GM23338 (cell line): ENCODE measurements around the gene MTHFD1. TPM values are rescaled to one million over a fixed set of nuclear protein-coding genes. Genes with fewer than 3 reads are reported as not detected.

Experiments
- ATAC-seq: fragments of 200-7000 bp; cut with Tn5 transposase; 3 replicates; pipeline ENCODE4 v1.9.1; 2020
- DNase-seq: peaks from one replicate; pipeline ENCODE4 v3.0.0-alpha.2; 2015; ENCODE audit warnings: low spot score
- H2AFZ ChIP-seq: fragments of 200-600 bp; sonication (generic); 2 replicates; pipeline ENCODE4 v1.8.0; 2016; ENCODE audit warnings: antibody characterized with exemption, mild to moderate bottlenecking, moderate library complexity
- H3F3A ChIP-seq: fragments of 200-600 bp; sonication (generic); replicated peaks from 2 replicates; pipeline ENCODE4 v1.8.0; 2017; ENCODE audit warnings: antibody characterized with exemption, mixed run types, low read depth
- H3K27ac ChIP-seq: fragments of 200-600 bp; sonication (generic); 2 replicates; pipeline ENCODE4 v1.6.1; 2016; ENCODE audit warnings: low read depth
- H3K27me3 ChIP-seq: fragments of 200-600 bp; sonication (generic); 2 replicates; pipeline ENCODE4 v1.8.0; 2016; ENCODE audit warnings: mild to moderate bottlenecking, mixed run types, moderate library complexity; ENCODE audit not compliant: insufficient read depth
- H3K36me3 ChIP-seq: fragments of 200-600 bp; sonication (generic); 2 replicates; pipeline ENCODE4 v1.8.0; 2016; ENCODE audit warnings: mild to moderate bottlenecking; ENCODE audit not compliant: insufficient read depth
- H3K4me1 ChIP-seq: fragments of 200-600 bp; sonication (generic); 2 replicates; pipeline ENCODE4 v1.8.0; 2016; ENCODE audit warnings: mild to moderate bottlenecking, moderate library complexity; ENCODE audit not compliant: insufficient read depth
- H3K4me2 ChIP-seq: fragments of 200-600 bp; sonication (generic); 2 replicates; pipeline ENCODE4 v1.7.1; 2017; ENCODE audit warnings: mixed run types
- H3K4me3 ChIP-seq: fragments of 200-600 bp; sonication (generic); 2 replicates; pipeline ENCODE4 v1.6.1; 2016; ENCODE audit warnings: mixed run types
- H3K79me2 ChIP-seq: fragments of 200-600 bp; sonication (generic); replicated peaks from 2 replicates; pipeline ENCODE4 v1.8.0; 2017; ENCODE audit warnings: mild to moderate bottlenecking; ENCODE audit not compliant: insufficient read depth
- H3K9me2 ChIP-seq: fragments of 200-600 bp; sonication (generic); 2 replicates; pipeline ENCODE4 v1.8.0; 2017; ENCODE audit not compliant: insufficient read depth
- H4K20me1 ChIP-seq: fragments of 200-600 bp; sonication (generic); replicated peaks from 2 replicates; pipeline ENCODE4 v1.8.0; 2017; ENCODE audit warnings: mild to moderate bottlenecking; ENCODE audit not compliant: insufficient read depth
- H3K27ac Mint-ChIP-seq: 2 replicates; pipeline ENCODE4 v1.8.0; 2020; ENCODE audit warnings: inconsistent platforms, mild to moderate bottlenecking, moderate library complexity, mixed read lengths
- H3K27me3 Mint-ChIP-seq: 3 replicates; pipeline ENCODE4 v1.8.0; 2022; ENCODE audit warnings: low read depth, mild to moderate bottlenecking, moderate library complexity, mixed read lengths, inconsistent platforms; ENCODE audit not compliant: insufficient read depth, poor library complexity
- H3K36me3 Mint-ChIP-seq: 3 replicates; pipeline ENCODE4 v1.8.0; 2021; ENCODE audit warnings: low read depth, mild to moderate bottlenecking, inconsistent platforms, moderate library complexity, mixed read lengths
- H3K4me1 Mint-ChIP-seq: 3 replicates; pipeline ENCODE4 v1.8.0; 2020; ENCODE audit warnings: mild to moderate bottlenecking, inconsistent platforms, mixed read lengths
- H3K4me3 Mint-ChIP-seq: 3 replicates; pipeline ENCODE4 v1.8.0; 2021; ENCODE audit warnings: moderate library complexity, mild to moderate bottlenecking, inconsistent platforms, mixed read lengths
- H3K9me3 Mint-ChIP-seq: 3 replicates; pipeline ENCODE4 v1.8.0; 2020; ENCODE audit warnings: moderate library complexity, mild to moderate bottlenecking, inconsistent platforms, mixed read lengths
- EZH2 ChIP-seq: fragments of 200-600 bp; sonication (generic); IDR thresholded peaks from one replicate; pipeline ENCODE4 v1.8.0; 2017; ENCODE audit warnings: antibody characterized with exemption, mild to moderate bottlenecking, low read depth; ENCODE audit not compliant: unreplicated experiment
- EZH2phosphoT487 ChIP-seq: fragments of 200-600 bp; sonication (generic); IDR thresholded peaks from one replicate; pipeline ENCODE4 v1.8.1; 2018; ENCODE audit warnings: antibody characterized with exemption; ENCODE audit not compliant: unreplicated experiment
- JUNB ChIP-seq: IDR thresholded peaks from one replicate; pipeline ENCODE4 v1.6.1; 2016; ENCODE audit warnings: antibody characterized with exemption; ENCODE audit not compliant: unreplicated experiment
- NANOG ChIP-seq: IDR thresholded peaks from 2 replicates; pipeline ENCODE4 v1.6.1; 2016; ENCODE audit warnings: antibody characterized with exemption, borderline replicate concordance
- POLR2AphosphoS5 ChIP-seq: IDR thresholded peaks from 2 replicates; pipeline ENCODE4 v1.6.1; 2016; ENCODE audit warnings: antibody characterized with exemption, low read depth
- ZNF114 ChIP-seq: fragments of 250-450 bp; sonication (Bioruptor Pico); IDR thresholded peaks from 2 replicates; pipeline ENCODE4 v1.5.0; 2020; ENCODE audit warnings: mild to moderate bottlenecking, moderate library complexity
- polyA plus RNA-seq: library from polyadenylated mRNA; unstranded; fragments of >200 nt; fragmentation: Nextera tagmentation; extraction: Ambion mirVana; gene quantifications from 2 replicates; pipeline ENCODE4 v1.2.1, GENCODE V29; 2016
- total RNA-seq: library from RNA; depleted of rRNA; stranded (reverse); fragments of >200 nt; shearing (Covaris generic); gene quantifications from 2 replicates; pipeline ENCODE4 v1.2.3, GENCODE V29; 2014
- TF ChIP-seq, protein P1 (sequence below): fragments of 250-450 bp; sonication (Bioruptor Pico); IDR thresholded peaks from 2 replicates; pipeline ENCODE4 v1.5.0; 2020; ENCODE audit warnings: mild to moderate bottlenecking, moderate library complexity
- TF ChIP-seq, protein P2 (sequence below): IDR thresholded peaks from 2 replicates; pipeline ENCODE4 v1.6.1; 2016; ENCODE audit warnings: antibody characterized with exemption
- TF ChIP-seq, protein P3 (sequence below): IDR thresholded peaks from one replicate; pipeline ENCODE4 v1.6.1; 2018; ENCODE audit warnings: antibody characterized with exemption; ENCODE audit not compliant: unreplicated experiment

MTHFD1 gene
- total and polyA plus RNA-seq, 2 experiments from 2014 or later = 219 to 237 TPM

DNA sequence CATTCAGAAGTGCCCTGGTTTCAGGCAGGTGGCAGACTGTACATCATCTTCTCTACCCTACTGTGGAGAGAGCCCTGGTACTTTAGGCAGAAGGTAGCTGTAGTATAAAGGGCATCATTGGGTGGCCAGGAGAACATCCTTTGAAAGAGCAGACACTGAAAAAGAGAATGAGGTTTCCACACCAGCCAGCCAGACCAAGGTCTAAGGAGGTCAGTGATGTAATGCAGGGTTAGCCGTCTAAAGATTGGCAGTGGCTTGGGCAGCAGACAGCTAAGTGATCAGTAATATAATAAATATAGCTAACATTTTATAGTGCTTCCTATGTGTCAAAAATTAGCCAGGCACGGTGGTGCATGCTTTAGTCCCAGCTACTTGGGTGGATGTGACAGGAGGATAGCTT, 103.5 kb downstream of the MTHFD1 start:
- H3K4me1 Mint-ChIP-seq = no peaks in the 10 kb centered on the region
- TF ChIP-seq ZNF114 (no peak), NANOG (no peak), JUNB (no peak), POLR2AphosphoS5 (no peak), EZH2 (no peak), EZH2phosphoT487 (no peak)
- TF ChIP-seq, protein P1, sequence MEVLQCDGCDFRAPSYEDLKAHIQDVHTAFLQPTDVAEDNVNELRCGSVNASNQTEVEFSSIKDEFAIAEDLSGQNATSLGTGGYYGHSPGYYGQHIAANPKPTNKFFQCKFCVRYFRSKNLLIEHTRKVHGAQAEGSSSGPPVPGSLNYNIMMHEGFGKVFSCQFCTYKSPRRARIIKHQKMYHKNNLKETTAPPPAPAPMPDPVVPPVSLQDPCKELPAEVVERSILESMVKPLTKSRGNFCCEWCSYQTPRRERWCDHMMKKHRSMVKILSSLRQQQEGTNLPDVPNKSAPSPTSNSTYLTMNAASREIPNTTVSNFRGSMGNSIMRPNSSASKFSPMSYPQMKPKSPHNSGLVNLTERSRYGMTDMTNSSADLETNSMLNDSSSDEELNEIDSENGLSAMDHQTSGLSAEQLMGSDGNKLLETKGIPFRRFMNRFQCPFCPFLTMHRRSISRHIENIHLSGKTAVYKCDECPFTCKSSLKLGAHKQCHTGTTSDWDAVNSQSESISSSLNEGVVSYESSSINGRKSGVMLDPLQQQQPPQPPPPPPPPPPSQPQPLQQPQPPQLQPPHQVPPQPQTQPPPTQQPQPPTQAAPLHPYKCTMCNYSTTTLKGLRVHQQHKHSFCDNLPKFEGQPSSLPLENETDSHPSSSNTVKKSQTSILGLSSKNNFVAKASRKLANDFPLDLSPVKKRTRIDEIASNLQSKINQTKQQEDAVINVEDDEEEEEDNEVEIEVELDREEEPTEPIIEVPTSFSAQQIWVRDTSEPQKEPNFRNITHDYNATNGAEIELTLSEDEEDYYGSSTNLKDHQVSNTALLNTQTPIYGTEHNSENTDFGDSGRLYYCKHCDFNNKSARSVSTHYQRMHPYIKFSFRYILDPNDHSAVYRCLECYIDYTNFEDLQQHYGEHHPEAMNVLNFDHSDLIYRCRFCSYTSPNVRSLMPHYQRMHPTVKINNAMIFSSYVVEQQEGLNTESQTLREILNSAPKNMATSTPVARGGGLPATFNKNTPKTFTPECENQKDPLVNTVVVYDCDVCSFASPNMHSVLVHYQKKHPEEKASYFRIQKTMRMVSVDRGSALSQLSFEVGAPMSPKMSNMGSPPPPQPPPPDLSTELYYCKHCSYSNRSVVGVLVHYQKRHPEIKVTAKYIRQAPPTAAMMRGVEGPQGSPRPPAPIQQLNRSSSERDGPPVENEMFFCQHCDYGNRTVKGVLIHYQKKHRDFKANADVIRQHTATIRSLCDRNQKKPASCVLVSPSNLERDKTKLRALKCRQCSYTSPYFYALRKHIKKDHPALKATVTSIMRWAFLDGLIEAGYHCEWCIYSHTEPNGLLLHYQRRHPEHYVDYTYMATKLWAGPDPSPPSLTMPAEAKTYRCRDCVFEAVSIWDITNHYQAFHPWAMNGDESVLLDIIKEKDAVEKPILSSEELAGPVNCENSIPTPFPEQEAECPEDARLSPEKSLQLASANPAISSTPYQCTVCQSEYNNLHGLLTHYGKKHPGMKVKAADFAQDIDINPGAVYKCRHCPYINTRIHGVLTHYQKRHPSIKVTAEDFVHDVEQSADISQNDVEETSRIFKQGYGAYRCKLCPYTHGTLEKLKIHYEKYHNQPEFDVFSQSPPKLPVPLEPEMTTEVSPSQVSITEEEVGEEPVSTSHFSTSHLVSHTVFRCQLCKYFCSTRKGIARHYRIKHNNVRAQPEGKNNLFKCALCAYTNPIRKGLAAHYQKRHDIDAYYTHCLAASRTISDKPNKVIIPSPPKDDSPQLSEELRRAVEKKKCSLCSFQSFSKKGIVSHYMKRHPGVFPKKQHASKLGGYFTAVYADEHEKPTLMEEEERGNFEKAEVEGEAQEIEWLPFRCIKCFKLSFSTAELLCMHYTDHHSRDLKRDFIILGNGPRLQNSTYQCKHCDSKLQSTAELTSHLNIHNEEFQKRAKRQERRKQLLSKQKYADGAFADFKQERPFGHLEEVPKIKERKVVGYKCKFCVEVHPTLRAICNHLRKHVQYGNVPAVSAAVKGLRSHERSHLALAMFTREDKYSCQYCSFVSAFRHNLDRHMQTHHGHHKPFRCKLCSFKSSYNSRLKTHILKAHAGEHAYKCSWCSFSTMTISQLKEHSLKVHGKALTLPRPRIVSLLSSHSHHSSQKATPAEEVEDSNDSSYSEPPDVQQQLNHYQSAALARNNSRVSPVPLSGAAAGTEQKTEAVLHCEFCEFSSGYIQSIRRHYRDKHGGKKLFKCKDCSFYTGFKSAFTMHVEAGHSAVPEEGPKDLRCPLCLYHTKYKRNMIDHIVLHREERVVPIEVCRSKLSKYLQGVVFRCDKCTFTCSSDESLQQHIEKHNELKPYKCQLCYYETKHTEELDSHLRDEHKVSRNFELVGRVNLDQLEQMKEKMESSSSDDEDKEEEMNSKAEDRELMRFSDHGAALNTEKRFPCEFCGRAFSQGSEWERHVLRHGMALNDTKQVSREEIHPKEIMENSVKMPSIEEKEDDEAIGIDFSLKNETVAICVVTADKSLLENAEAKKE (CRISPR knock-in tag) = no peak
- TF ChIP-seq, protein P2, sequence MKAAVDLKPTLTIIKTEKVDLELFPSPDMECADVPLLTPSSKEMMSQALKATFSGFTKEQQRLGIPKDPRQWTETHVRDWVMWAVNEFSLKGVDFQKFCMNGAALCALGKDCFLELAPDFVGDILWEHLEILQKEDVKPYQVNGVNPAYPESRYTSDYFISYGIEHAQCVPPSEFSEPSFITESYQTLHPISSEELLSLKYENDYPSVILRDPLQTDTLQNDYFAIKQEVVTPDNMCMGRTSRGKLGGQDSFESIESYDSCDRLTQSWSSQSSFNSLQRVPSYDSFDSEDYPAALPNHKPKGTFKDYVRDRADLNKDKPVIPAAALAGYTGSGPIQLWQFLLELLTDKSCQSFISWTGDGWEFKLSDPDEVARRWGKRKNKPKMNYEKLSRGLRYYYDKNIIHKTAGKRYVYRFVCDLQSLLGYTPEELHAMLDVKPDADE = no peak
- TF ChIP-seq, protein P3, sequence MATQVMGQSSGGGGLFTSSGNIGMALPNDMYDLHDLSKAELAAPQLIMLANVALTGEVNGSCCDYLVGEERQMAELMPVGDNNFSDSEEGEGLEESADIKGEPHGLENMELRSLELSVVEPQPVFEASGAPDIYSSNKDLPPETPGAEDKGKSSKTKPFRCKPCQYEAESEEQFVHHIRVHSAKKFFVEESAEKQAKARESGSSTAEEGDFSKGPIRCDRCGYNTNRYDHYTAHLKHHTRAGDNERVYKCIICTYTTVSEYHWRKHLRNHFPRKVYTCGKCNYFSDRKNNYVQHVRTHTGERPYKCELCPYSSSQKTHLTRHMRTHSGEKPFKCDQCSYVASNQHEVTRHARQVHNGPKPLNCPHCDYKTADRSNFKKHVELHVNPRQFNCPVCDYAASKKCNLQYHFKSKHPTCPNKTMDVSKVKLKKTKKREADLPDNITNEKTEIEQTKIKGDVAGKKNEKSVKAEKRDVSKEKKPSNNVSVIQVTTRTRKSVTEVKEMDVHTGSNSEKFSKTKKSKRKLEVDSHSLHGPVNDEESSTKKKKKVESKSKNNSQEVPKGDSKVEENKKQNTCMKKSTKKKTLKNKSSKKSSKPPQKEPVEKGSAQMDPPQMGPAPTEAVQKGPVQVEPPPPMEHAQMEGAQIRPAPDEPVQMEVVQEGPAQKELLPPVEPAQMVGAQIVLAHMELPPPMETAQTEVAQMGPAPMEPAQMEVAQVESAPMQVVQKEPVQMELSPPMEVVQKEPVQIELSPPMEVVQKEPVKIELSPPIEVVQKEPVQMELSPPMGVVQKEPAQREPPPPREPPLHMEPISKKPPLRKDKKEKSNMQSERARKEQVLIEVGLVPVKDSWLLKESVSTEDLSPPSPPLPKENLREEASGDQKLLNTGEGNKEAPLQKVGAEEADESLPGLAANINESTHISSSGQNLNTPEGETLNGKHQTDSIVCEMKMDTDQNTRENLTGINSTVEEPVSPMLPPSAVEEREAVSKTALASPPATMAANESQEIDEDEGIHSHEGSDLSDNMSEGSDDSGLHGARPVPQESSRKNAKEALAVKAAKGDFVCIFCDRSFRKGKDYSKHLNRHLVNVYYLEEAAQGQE = no peak
- no peak for DNase-seq

More for the DNA sequence above, 103.5 kb downstream of the MTHFD1 start:
- peaks cover 21% of the 10 kb centered on the region for H3K36me3 Mint-ChIP-seq
- Histone ChIP-seq H3K4me3 (no peak overlapping the region), H3K36me3 (peaks cover 13% of the 10 kb centered on the region), H3K79me2 (peaks cover 9% of the 10 kb centered on the region), H3K27me3 (no peaks in the 10 kb centered on the region), H3K4me1 (no peaks in the 10 kb centered on the region), H3K4me2 (no peak overlapping the region), H3F3A (no peaks in the 10 kb centered on the region), H4K20me1 (peaks cover 11% of the 10 kb centered on the region; the same call in 1 of the 2 replicates), H2AFZ (no peak overlapping the region), H3K27ac (peak overlapping the region; percentile 26; the same call in 1 of the 2 replicates), H3K9me2 (no peaks in the 10 kb centered on the region)
- H3K27me3 Mint-ChIP-seq = no peaks in the 10 kb centered on the region
- ATAC-seq = no peak
- no peak overlapping the region for H3K27ac Mint-ChIP-seq
- H3K9me3 Mint-ChIP-seq = no peaks in the 10 kb centered on the region
- no peak overlapping the region for H3K4me3 Mint-ChIP-seq
